MM.1S (cell line): ENCODE measurements around the gene NUDT6.
"Not testable (repeated sequence)": the region's sequence is repeated elsewhere in the genome, so short reads cannot be mapped to it uniquely, and the experiment has no call there.

Source experiments
- DNase-seq: peaks from one replicate; pipeline ENCODE4 v3.0.0-alpha.2; 2015
- H2AFZ ChIP-seq: fragments of 300-600 bp; sonication (generic); 2 replicates; pipeline ENCODE4 v1.6.0; 2016; ENCODE audit warnings: antibody characterized with exemption, low read length
- H3F3A ChIP-seq: fragments of 300-600 bp; sonication (generic); 2 replicates; pipeline ENCODE4 v1.6.1; 2016; ENCODE audit warnings: mild to moderate bottlenecking, antibody characterized with exemption, low read length, moderate library complexity, mixed read lengths; ENCODE audit not compliant: insufficient read depth
- H3K27ac ChIP-seq: fragments of 300-600 bp; sonication (generic); 2 replicates; pipeline ENCODE4 v1.5.1; 2016; ENCODE audit warnings: mild to moderate bottlenecking, low read length
- H3K27me3 ChIP-seq: fragments of 300-600 bp; sonication (generic); replicated peaks from 2 replicates; pipeline ENCODE4 v1.6.0; 2016; ENCODE audit warnings: low read length; ENCODE audit not compliant: insufficient read depth
- H3K36me3 ChIP-seq: fragments of 300-600 bp; sonication (generic); replicated peaks from 2 replicates; pipeline ENCODE4 v1.6.1; 2016; ENCODE audit warnings: mild to moderate bottlenecking, low read length, mixed read lengths; ENCODE audit not compliant: insufficient read depth
- H3K4me1 ChIP-seq: fragments of 300-600 bp; sonication (generic); 2 replicates; pipeline ENCODE4 v1.6.1; 2016; ENCODE audit warnings: low read length, mixed read lengths
- H3K4me2 ChIP-seq: fragments of 300-600 bp; sonication (generic); 2 replicates; pipeline ENCODE4 v1.6.0; 2016; ENCODE audit warnings: low read depth, low read length
- H3K4me3 ChIP-seq: fragments of 300-600 bp; sonication (generic); 2 replicates; pipeline ENCODE4 v1.5.1; 2016; ENCODE audit warnings: low read length, mixed read lengths
- H3K79me2 ChIP-seq: fragments of 300-600 bp; sonication (generic); 2 replicates; pipeline ENCODE4 v1.6.1; 2016; ENCODE audit warnings: mixed run types, low read length, mixed read lengths
- H3K9ac ChIP-seq: fragments of 300-600 bp; sonication (generic); 2 replicates; pipeline ENCODE4 v1.6.1; 2016; ENCODE audit warnings: low read length, mixed read lengths
- H3K9me2 ChIP-seq: fragments of 300-600 bp; sonication (generic); replicated peaks from 2 replicates; pipeline ENCODE4 v1.6.1; 2016; ENCODE audit warnings: mild to moderate bottlenecking, low read length, mixed read lengths; ENCODE audit not compliant: insufficient read depth
- H3K9me3 ChIP-seq: fragments of 300-600 bp; sonication (generic); replicated peaks from 2 replicates; pipeline ENCODE4 v1.6.1; 2016; ENCODE audit warnings: mild to moderate bottlenecking, low read length, mixed read lengths; ENCODE audit not compliant: insufficient read depth
- H4K20me1 ChIP-seq: fragments of 300-600 bp; sonication (generic); 2 replicates; pipeline ENCODE4 v1.6.1; 2016; ENCODE audit warnings: mild to moderate bottlenecking, low read length, moderate library complexity, mixed read lengths; ENCODE audit not compliant: insufficient read depth
- CTCF ChIP-seq: fragments of 300-600 bp; sonication (generic); IDR thresholded peaks from 2 replicates; pipeline ENCODE4 v1.5.1; 2016; ENCODE audit warnings: antibody characterized with exemption, low read length, mixed read lengths
- EZH2 ChIP-seq: fragments of 300-600 bp; sonication (generic); optimal IDR thresholded peaks from 2 replicates; pipeline ENCODE3; 2017; ENCODE audit warnings: low read depth, mild to moderate bottlenecking, antibody characterized with exemption, low read length, mixed read lengths
- EZH2phosphoT487 ChIP-seq: fragments of 300-600 bp; sonication (generic); IDR thresholded peaks from 2 replicates; pipeline ENCODE4 v1.6.1; 2018; ENCODE audit warnings: antibody characterized with exemption, low read length

NUDT6 gene

GRCh38 chr4:122946142-122946541, 23.7 kb upstream of the NUDT6 start:
- TF ChIP-seq CTCF = no peak
- TF ChIP-seq EZH2 = no peak
- TF ChIP-seq EZH2phosphoT487 = no peak
- H3K9ac ChIP-seq = no peak overlapping the region
- no peaks in the 10 kb centered on the region for H3K9me3 ChIP-seq
- no peak overlapping the region for H3K4me2 ChIP-seq
- no peak for DNase-seq
- no peaks in the 10 kb centered on the region for H3K27me3 ChIP-seq
- no peak overlapping the region for H3K4me3 ChIP-seq
- no peaks in the 10 kb centered on the region for H3K79me2 ChIP-seq
- peaks cover 4% of the 10 kb centered on the region; the same call in 1 of the 2 replicates for H3K36me3 ChIP-seq
- no peak overlapping the region for H3K27ac ChIP-seq
- H3K9me2 ChIP-seq = no peaks in the 10 kb centered on the region
- no peak overlapping the region for H2AFZ ChIP-seq
- no peaks in the 10 kb centered on the region for H3K4me1 ChIP-seq
- H4K20me1 ChIP-seq = no peaks in the 10 kb centered on the region
- no peaks in the 10 kb centered on the region for H3F3A ChIP-seq

- H3K79me2 ChIP-seq, H3K4me3 ChIP-seq, H3K4me2 ChIP-seq, H3K27ac ChIP-seq, H3F3A ChIP-seq, H3K9me3 ChIP-seq, H3K9me2 ChIP-seq, H3K4me1 ChIP-seq, H4K20me1 ChIP-seq, H3K9ac ChIP-seq, H3K36me3 ChIP-seq, DNase-seq, H3K27me3 ChIP-seq, H2AFZ ChIP-seq: not testable (repeated sequence)
Observed at GRCh38 chr4:122945136-122945535, 22.7 kb upstream of the NUDT6 start.

- Histone ChIP-seq H3K4me3 (no peak overlapping the region), H3K9me3 (no peaks in the 10 kb centered on the region), H3K4me1 (no peaks in the 10 kb centered on the region), H3K36me3 (peaks cover 3% of the 10 kb centered on the region; the same call in 1 of the 2 replicates), H4K20me1 (no peaks in the 10 kb centered on the region), H3K9ac (no peak overlapping the region), H3F3A (no peaks in the 10 kb centered on the region), H3K27me3 (no peaks in the 10 kb centered on the region), H3K4me2 (no peak overlapping the region), H3K27ac (no peak overlapping the region), H3K79me2 (no peaks in the 10 kb centered on the region), H3K9me2 (no peaks in the 10 kb centered on the region), H2AFZ (no peak overlapping the region)
- no peak for DNase-seq
- TF ChIP-seq EZH2phosphoT487 (no peak), CTCF (no peak), EZH2 (no peak)
Observed at GRCh38 chr4:122932763-122933162, 10.4 kb upstream of the NUDT6 start.

GRCh38 chr4:122930862-122931261, 8.5 kb upstream of the NUDT6 start:
- TF ChIP-seq EZH2phosphoT487 = no peak
- no peak for TF ChIP-seq EZH2
- peak; percentile 54 for TF ChIP-seq CTCF
- H3K27ac ChIP-seq = no peak overlapping the region
- H3K36me3 ChIP-seq = peaks cover 3% of the 10 kb centered on the region; the same call in 1 of the 2 replicates
- H3K4me1 ChIP-seq = no peaks in the 10 kb centered on the region
- H3K27me3 ChIP-seq = no peaks in the 10 kb centered on the region
- H4K20me1 ChIP-seq = no peaks in the 10 kb centered on the region
- no peak overlapping the region for H3K4me2 ChIP-seq
- no peak overlapping the region for H2AFZ ChIP-seq
- H3F3A ChIP-seq = no peaks in the 10 kb centered on the region
- no peaks in the 10 kb centered on the region for H3K9me3 ChIP-seq
- DNase-seq = no peak
- H3K79me2 ChIP-seq = peaks cover 9% of the 10 kb centered on the region
- no peaks in the 10 kb centered on the region for H3K9me2 ChIP-seq
- H3K4me3 ChIP-seq = no peak overlapping the region
- H3K9ac ChIP-seq = no peak overlapping the region
